Activated naive CD8-positive, alpha-beta T cell (primary cell): Measurements from ENCODE around the gene TEX13B.
"Not testable (repeated sequence)": the region's sequence is repeated elsewhere in the genome, so short reads cannot be mapped to it uniquely, and the experiment has no call there.

Experiments used
- H3K27ac Mint-ChIP-seq: one replicate; pipeline ENCODE4 v1.8.0; 2021; ENCODE audit warnings: mixed read lengths
- H3K27me3 Mint-ChIP-seq: one replicate; pipeline ENCODE4 v1.8.0; 2021; ENCODE audit warnings: mixed read lengths
- H3K36me3 Mint-ChIP-seq: one replicate; pipeline ENCODE4 v1.8.0; 2021; ENCODE audit warnings: mixed read lengths
- H3K4me1 Mint-ChIP-seq: one replicate; pipeline ENCODE4 v1.8.0; 2021; ENCODE audit warnings: low read depth, mixed read lengths
- H3K4me3 Mint-ChIP-seq: one replicate; pipeline ENCODE4 v1.8.0; 2021; ENCODE audit warnings: mild to moderate bottlenecking, mixed read lengths
- H3K9me3 Mint-ChIP-seq: one replicate; pipeline ENCODE4 v1.8.0; 2021; ENCODE audit warnings: low read depth, mixed read lengths

Gene TEX13B

GRCh38 chrX:107978707-107979307 is 3.4 kb downstream of the TEX13B start:
- Mint-ChIP-seq H3K4me3 (no peak overlapping the region), H3K9me3 (no peaks in the 10 kb centered on the region), H3K36me3 (no peaks in the 10 kb centered on the region), H3K27me3 (no peaks in the 10 kb centered on the region), H3K27ac (no peak overlapping the region), H3K4me1 (peaks cover 4% of the 10 kb centered on the region)

GRCh38 chrX:107978071-107978470 is 4.1 kb downstream of the TEX13B start:
- Mint-ChIP-seq H3K27me3 (no peaks in the 10 kb centered on the region), H3K9me3 (no peaks in the 10 kb centered on the region), H3K27ac (no peak overlapping the region), H3K4me3 (no peak overlapping the region), H3K4me1 (peaks cover 4% of the 10 kb centered on the region), H3K36me3 (no peaks in the 10 kb centered on the region)

GRCh38 chrX:107971636-107972035 is 10.5 kb downstream of the TEX13B start:
- Mint-ChIP-seq H3K4me3 (no peak overlapping the region), H3K27ac (no peak overlapping the region), H3K4me1 (no peaks in the 10 kb centered on the region), H3K9me3 (no peaks in the 10 kb centered on the region), H3K27me3 (no peaks in the 10 kb centered on the region), H3K36me3 (no peaks in the 10 kb centered on the region)

GRCh38 chrX:107970073-107970472 is 12.1 kb downstream of the TEX13B start:
- Mint-ChIP-seq H3K9me3 (no peaks in the 10 kb centered on the region), H3K27ac (no peak overlapping the region), H3K4me3 (no peak overlapping the region), H3K27me3 (no peaks in the 10 kb centered on the region), H3K36me3 (no peaks in the 10 kb centered on the region), H3K4me1 (no peaks in the 10 kb centered on the region)

GRCh38 chrX:107968623-107969022 is 13.5 kb downstream of the TEX13B start:
- Mint-ChIP-seq H3K4me1 (no peaks in the 10 kb centered on the region), H3K9me3 (no peaks in the 10 kb centered on the region), H3K36me3 (peaks cover 2% of the 10 kb centered on the region), H3K4me3 (no peak overlapping the region), H3K27me3 (no peaks in the 10 kb centered on the region), H3K27ac (no peak overlapping the region)

- H3K27ac Mint-ChIP-seq, H3K4me3 Mint-ChIP-seq, H3K36me3 Mint-ChIP-seq, H3K9me3 Mint-ChIP-seq, H3K4me1 Mint-ChIP-seq, H3K27me3 Mint-ChIP-seq: not testable (repeated sequence)
Measured at GRCh38 chrX:107955337-107955736, 26.8 kb downstream of the TEX13B start.

GRCh38 chrX:107940095-107940494 is 42.1 kb downstream of the TEX13B start:
- Mint-ChIP-seq H3K27me3 (peaks cover 4% of the 10 kb centered on the region), H3K36me3 (no peaks in the 10 kb centered on the region), H3K9me3 (no peaks in the 10 kb centered on the region), H3K27ac (no peak overlapping the region), H3K4me1 (peaks cover 2% of the 10 kb centered on the region), H3K4me3 (no peak overlapping the region)

GRCh38 chrX:107936434-107936730 is 45.8 kb downstream of the TEX13B start:
- Mint-ChIP-seq H3K4me3 (no peak overlapping the region), H3K36me3 (no peaks in the 10 kb centered on the region), H3K9me3 (no peaks in the 10 kb centered on the region), H3K27ac (no peak overlapping the region), H3K4me1 (peaks cover 2% of the 10 kb centered on the region), H3K27me3 (peaks cover 4% of the 10 kb centered on the region)

- Mint-ChIP-seq H3K27ac (no peak overlapping the region), H3K27me3 (peaks cover 4% of the 10 kb centered on the region), H3K4me3 (no peak overlapping the region), H3K9me3 (no peaks in the 10 kb centered on the region), H3K4me1 (peaks cover 2% of the 10 kb centered on the region), H3K36me3 (no peaks in the 10 kb centered on the region)
Measured at GRCh38 chrX:107935664-107936433, 46.3 kb downstream of the TEX13B start.

GRCh38 chrX:107935200-107935599 is 47.0 kb downstream of the TEX13B start:
- Mint-ChIP-seq H3K36me3 (no peaks in the 10 kb centered on the region), H3K27me3 (peaks cover 4% of the 10 kb centered on the region), H3K27ac (no peak overlapping the region), H3K4me1 (peaks cover 2% of the 10 kb centered on the region), H3K9me3 (no peaks in the 10 kb centered on the region), H3K4me3 (no peak overlapping the region)

GRCh38 chrX:107934262-107934661 is 47.9 kb downstream of the TEX13B start:
- H3K9me3 Mint-ChIP-seq: no peaks in the 10 kb centered on the region
- no peak overlapping the region for H3K4me3 Mint-ChIP-seq
- peaks cover 2% of the 10 kb centered on the region for H3K36me3 Mint-ChIP-seq
- no peak overlapping the region for H3K27ac Mint-ChIP-seq
- H3K27me3 Mint-ChIP-seq: peaks cover 2% of the 10 kb centered on the region
- peaks cover 2% of the 10 kb centered on the region for H3K4me1 Mint-ChIP-seq
